GM12878 (cell line): ENCODE results near the gene GRIN2A. TPM values are rescaled to one million over a fixed set of nuclear protein-coding genes. Genes with fewer than 3 reads are reported as not detected.

Experiments
- JUNB ChIP-seq: IDR thresholded peaks from 2 replicates; pipeline ENCODE4 v1.6.1; 2016; ENCODE audit warnings: antibody characterized with exemption, mild to moderate bottlenecking
- NR2C2 ChIP-seq: IDR thresholded peaks from 2 replicates; pipeline ENCODE4 v1.6.1; 2011; ENCODE audit warnings: borderline replicate concordance, low read depth; ENCODE audit not compliant: control insufficient read depth, insufficient read length
- PML ChIP-seq: IDR thresholded peaks from 2 replicates; pipeline ENCODE4 v1.6.1; 2012; ENCODE audit warnings: low read length, inconsistent platforms
- polyA plus RNA-seq, 11 experiments: library from polyadenylated mRNA; depleted of rRNA in 4 of 11; unstranded in 6 of 11; stranded (reverse) in 5 of 11; fragments of >200 nt; fragmentation: Nextera tagmentation in 4 of 11; fragmentation: Illumina TruSeq in 1 of 11; extraction: Ambion mirVana in 4 of 11; extraction: Trizol in 1 of 11; gene quantifications; 1 replicate in 1 of 11; 2 replicates in 10 of 11; pipeline versions ENCODE4 v1.2.1 to v1.2.3, GENCODE V29; 2011 to 2016; ENCODE audit warnings: inconsistent platforms in 2 of 11, missing spikeins in 2 of 11, low read depth in 1 of 11
- total RNA-seq, 4 experiments: library from RNA; depleted of rRNA in 3 of 4; stranded (reverse); fragments of >200 nt in 3 of 4; fragmentation: Illumina TruSeq in 1 of 4; extraction: Trizol in 1 of 4; gene quantifications; 2 replicates each; pipeline versions ENCODE4 v1.2.1 to v1.2.3, GENCODE V29; 2013 to 2021
- TF ChIP-seq, protein P1 (sequence below): IDR thresholded peaks from 2 replicates; pipeline ENCODE4 v1.6.1; 2012; ENCODE audit warnings: improper control_type of control experiment, low read depth, low read length; ENCODE audit not compliant: insufficient replicate concordance
- TF ChIP-seq, protein P2 (sequence below): IDR thresholded peaks from 2 replicates; pipeline ENCODE4 v1.6.1; 2011; ENCODE audit warnings: mild to moderate bottlenecking, low read depth, low read length, moderate library complexity; ENCODE audit not compliant: insufficient replicate concordance

GRIN2A gene
- total and polyA plus RNA-seq, 10 of the 15 experiments (the other 5 are each of a cell fraction or from before 2014, with no cell fraction given) = 2.4 to 13.3 (median 7.3) TPM

DNA sequence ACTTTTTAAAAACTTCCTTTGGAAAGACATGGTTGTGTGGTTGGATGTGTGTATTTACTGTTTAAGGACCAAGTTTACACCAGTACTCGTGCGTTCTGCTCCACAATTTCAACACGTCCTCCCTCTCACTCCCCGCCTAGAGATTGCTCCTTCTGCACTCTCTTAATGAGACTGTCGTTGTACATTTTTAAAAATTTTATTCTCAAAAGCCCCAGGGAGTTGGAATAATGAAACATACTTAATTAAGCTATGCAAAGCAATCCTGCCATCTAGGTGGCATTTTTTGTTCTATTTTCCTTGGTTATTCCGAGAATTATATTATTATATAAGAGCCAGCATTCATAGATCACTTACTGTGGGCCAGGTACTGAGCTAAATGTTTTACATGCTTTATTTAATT lies 264.5 kb downstream of the GRIN2A start (continued):
- TF ChIP-seq, protein P1, sequence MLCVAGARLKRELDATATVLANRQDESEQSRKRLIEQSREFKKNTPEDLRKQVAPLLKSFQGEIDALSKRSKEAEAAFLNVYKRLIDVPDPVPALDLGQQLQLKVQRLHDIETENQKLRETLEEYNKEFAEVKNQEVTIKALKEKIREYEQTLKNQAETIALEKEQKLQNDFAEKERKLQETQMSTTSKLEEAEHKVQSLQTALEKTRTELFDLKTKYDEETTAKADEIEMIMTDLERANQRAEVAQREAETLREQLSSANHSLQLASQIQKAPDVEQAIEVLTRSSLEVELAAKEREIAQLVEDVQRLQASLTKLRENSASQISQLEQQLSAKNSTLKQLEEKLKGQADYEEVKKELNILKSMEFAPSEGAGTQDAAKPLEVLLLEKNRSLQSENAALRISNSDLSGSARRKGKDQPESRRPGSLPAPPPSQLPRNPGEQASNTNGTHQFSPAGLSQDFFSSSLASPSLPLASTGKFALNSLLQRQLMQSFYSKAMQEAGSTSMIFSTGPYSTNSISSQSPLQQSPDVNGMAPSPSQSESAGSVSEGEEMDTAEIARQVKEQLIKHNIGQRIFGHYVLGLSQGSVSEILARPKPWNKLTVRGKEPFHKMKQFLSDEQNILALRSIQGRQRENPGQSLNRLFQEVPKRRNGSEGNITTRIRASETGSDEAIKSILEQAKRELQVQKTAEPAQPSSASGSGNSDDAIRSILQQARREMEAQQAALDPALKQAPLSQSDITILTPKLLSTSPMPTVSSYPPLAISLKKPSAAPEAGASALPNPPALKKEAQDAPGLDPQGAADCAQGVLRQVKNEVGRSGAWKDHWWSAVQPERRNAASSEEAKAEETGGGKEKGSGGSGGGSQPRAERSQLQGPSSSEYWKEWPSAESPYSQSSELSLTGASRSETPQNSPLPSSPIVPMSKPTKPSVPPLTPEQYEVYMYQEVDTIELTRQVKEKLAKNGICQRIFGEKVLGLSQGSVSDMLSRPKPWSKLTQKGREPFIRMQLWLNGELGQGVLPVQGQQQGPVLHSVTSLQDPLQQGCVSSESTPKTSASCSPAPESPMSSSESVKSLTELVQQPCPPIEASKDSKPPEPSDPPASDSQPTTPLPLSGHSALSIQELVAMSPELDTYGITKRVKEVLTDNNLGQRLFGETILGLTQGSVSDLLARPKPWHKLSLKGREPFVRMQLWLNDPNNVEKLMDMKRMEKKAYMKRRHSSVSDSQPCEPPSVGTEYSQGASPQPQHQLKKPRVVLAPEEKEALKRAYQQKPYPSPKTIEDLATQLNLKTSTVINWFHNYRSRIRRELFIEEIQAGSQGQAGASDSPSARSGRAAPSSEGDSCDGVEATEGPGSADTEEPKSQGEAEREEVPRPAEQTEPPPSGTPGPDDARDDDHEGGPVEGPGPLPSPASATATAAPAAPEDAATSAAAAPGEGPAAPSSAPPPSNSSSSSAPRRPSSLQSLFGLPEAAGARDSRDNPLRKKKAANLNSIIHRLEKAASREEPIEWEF = no peak
- TF ChIP-seq JUNB = no peak
- TF ChIP-seq PML = no peak
- TF ChIP-seq, protein P2, sequence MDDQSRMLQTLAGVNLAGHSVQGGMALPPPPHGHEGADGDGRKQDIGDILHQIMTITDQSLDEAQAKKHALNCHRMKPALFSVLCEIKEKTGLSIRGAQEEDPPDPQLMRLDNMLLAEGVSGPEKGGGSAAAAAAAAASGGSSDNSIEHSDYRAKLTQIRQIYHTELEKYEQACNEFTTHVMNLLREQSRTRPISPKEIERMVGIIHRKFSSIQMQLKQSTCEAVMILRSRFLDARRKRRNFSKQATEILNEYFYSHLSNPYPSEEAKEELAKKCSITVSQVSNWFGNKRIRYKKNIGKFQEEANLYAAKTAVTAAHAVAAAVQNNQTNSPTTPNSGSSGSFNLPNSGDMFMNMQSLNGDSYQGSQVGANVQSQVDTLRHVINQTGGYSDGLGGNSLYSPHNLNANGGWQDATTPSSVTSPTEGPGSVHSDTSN = no peak
- no peak for TF ChIP-seq NR2C2
